HG03460 (cell line): ENCODE data around the gene SLC19A1.

ENCODE experiments used
- ATAC-seq: cut with Tn5 transposase; IDR thresholded peaks from one replicate; pipeline ENCODE4 v1.9.1; 2021; ENCODE audit not compliant: unreplicated experiment

The SLC19A1 gene

GRCh38 chr21:45545691-45546531, 3.7 kb upstream of the SLC19A1 start:
- no peak for ATAC-seq

- no peak for ATAC-seq
Measured at GRCh38 chr21:45545236-45545570, 3.0 kb upstream of the SLC19A1 start.

GRCh38 chr21:45544449-45545235, 2.4 kb upstream of the SLC19A1 start:
- no peak for ATAC-seq

DNA sequence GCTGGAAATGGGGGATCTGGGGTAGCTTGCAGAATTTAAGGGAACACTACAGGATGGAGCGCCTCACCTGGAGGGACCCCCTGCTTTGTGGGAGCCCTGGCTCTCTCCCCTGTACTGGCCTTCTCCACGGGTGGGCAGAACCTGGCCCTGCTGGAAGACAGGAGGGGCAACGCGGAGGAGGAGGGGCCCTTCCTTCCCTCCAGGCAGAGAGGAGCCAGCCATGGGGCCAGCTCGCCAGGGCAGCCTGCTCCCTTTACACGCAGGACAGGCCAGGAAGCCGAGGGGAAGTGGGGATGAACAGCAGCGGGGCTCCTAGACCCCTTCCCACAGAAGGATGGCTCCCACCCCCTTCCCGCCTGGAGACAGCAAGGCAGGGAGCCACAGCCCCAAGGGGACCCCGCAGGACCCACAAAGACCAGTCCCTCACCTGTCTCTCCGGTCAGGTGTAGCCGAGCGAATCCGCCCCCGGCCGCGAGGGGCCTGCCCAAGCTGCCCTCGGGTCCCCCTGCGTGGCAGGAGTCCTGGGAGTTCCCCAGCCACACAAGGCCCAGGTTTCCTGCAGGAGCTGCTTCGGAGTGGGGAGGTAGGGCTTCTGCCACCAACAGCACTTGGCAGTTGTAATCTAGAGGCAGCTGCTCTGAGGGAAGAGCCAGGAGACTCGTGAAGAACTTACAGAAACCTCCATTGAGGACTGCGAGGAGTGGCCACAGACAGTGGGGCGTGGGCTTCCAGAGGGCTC, 1.6 kb upstream of the SLC19A1 start:
- ATAC-seq: no peak

- ATAC-seq: no peak
Measured at GRCh38 chr21:45543371-45543709, 1.1 kb upstream of the SLC19A1 start.

DNA sequence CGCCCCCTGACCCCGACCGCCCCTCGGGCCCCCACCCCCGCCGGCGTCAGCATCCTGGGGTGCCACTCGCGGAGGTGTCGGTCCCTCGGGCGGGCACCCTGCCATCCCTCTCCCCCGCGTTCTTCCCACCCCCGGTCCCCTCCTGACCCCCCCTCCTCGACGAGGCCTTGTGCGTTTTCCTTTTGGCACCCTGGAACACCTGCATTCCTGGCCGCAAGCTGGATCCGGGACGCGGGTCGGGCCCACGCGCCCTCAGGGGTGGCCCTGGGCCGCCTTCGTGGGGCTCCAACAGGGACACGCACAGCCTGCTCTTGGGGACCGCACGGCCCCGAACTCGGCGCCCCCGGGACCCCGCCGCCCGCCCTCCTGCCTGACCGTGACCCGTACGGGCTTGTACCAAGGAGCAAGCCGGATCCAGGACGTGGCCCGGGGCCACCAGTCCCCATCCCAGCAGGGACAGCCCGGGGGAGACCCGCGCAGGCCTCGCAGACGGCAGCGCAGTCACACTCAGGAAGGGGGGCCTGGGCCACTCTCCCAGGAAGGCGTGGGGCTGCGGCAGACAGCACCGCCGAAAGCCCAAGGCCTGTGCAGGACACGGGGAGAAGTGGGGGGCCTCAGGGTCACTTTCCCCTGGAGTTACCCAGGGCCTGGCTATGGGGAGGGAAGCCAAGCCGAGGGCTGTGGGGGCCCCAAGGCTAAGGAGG, 579 bp upstream of the SLC19A1 start:
- ATAC-seq: no peak

DNA sequence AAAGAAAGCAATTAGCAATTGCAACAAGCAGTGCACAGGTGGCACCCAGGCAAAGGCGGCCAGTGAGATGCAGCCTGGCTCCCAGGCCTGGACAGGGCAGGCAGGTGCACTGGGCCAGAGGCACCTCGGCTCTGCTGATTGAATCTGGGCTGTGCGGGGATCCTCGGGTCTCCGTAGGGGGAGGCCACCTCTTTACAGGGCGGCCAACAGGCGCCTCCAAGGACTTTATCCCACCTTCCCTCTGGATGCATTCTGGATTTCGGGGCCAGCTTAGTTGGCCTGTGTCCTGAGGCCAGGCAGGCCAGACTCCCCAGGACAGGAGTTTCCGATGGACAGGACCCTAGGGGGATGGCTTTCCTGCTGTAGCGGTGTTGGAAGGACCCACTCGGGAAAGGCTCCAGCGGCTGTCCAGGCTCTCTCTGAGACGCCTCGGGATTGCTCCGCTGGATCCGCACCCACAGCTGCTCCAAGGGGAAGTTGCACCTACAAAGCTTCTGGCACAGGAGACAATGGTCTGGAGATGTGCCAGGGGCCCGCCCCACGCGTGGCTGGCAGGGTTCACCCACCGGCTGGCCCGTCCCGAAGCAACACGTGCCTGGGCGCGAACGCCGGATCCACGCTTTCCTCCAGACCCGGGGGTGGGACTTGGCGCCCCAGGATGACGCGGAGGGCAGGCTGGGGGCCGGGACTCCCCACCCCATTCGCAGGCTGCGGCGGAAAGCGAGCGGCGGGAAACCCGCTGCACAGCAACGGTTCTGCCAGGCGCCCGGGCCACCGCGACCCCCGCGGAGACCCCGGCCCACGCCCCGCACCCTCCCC, 810 bp downstream of the SLC19A1 start:
- peak; percentile 44 for ATAC-seq

- ATAC-seq: no peak
Measured at GRCh38 chr21:45540601-45540970, 1.7 kb downstream of the SLC19A1 start.

GRCh38 chr21:45539796-45540600, 2.2 kb downstream of the SLC19A1 start:
- ATAC-seq: no peak

DNA sequence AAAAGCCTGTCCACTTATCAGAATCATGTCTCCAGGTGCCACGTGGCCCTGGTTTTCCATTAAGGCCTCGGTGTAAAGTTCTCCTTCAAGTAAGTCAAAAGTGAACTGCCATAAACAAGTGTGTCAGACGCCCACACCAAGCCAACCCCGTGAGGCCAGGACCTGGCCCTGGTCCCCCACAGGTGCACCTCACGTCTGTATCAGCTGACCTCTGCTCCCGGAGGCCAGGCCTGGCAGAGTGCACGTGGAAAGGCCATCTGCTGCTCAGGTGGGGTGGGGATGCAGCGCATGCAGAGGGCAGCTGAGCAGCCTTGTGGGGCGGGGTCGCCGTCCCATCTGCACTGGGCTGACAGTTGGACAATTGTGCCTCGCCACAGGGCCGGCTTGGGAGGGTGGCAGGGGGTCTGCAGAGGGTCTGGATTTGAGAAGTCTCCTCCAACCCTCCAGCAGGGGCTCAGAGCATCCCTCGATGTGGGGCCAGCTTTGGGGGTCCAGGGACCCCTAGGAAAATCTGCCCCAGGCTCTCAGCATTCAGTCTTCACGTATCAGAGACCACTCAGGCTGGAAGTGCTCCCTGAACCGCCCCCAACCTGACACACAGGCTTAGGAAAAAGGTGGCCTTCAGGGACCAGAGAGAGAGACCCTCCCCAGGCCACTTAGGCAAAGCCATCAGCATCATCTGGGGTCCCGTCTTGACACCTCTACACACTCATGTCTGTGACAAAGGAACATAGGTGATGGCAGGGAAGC, 3.0 kb downstream of the SLC19A1 start:
- ATAC-seq: no peak

DNA sequence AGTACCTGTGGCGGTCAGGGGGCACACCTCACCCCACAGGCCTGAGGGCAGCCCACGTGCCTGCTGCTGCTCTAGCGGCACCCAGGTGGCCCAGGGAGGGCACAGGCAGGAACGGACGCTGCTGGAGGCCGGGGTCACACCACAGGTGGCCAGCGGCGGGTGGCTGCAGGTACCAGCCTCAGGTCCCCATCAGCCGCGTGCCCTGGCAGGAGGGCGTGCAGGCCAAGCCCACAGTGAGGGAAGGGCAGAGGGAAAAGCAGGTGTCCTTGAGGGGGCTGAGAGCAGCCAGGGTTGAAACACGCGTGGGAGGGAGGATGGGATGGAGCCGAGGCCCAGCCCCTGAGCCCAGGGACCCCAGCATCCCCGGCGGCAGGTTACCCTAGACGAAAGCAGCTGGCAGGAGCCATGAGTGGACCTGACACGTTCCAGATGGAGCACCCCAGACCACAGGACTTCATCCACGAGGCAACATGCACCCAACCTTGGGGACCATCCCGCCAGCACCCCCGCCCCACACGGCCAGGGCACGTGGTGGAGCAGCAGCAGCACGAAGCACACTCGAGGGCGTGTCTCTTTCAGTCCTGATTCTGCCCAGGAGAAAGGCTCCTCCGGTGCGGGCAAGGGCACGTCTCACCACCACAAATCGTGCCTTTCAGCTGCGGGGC, 3.7 kb downstream of the SLC19A1 start:
- ATAC-seq: no peak

DNA sequence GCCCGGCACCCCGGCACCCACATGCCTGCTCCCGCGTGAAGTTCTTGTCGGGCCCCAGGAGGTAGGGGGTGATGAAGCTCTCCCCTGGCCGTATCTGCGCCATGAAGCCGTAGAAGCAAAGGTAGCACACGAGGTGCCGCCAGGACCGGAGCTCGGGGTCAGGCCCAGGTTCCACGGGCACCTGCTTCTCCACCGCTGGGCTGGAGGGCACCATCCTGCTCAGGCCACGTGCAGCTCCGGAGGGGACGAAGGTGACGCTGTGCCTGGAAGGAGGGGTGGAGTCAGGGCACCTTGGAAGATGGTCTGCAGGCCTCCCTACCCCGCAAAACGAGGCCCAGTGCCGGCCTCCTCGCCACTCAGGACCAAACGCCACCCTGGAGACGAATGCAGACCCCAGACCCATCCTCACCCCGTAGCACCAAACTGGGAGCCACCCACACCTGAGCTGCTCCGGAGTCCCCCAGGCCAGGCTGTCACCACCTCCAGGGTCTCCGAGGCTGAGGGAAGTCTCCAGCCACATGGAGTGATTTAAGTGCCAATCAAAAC, 4.4 kb downstream of the SLC19A1 start:
- no peak for ATAC-seq

DNA sequence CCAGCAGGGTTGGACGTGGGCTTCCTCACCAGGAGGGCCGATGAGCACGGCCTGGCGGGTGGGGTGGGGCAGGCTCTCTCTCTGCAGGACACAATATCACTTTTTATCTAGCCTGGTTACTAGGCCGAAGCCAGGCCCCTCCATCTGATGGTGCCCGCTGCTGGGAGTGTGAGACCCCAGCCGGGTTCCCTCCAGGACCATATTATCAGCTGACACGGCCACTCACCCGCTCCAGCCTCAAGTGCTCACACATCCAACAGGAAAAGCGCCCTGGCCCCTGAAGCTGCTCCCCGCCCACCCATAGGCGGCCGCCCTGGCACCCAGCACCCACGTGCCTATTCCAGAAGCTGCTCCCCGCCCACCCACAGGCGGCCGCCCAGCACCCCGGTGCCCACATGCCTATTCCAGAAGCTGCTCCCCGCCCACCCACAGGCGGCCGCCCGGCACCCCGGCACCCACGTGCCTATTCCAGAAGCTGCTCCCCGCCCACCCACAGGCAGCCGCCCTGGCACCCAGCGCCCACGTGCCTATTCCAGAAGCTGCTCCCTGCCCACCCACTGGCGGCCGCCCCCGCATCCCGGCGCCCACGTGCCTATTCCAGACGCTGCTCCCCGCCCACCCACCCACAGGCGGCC, 5.0 kb downstream of the SLC19A1 start:
- no peak for ATAC-seq

GRCh38 chr21:45536301-45537081, 5.7 kb downstream of the SLC19A1 start:
- ATAC-seq: no peak

DNA sequence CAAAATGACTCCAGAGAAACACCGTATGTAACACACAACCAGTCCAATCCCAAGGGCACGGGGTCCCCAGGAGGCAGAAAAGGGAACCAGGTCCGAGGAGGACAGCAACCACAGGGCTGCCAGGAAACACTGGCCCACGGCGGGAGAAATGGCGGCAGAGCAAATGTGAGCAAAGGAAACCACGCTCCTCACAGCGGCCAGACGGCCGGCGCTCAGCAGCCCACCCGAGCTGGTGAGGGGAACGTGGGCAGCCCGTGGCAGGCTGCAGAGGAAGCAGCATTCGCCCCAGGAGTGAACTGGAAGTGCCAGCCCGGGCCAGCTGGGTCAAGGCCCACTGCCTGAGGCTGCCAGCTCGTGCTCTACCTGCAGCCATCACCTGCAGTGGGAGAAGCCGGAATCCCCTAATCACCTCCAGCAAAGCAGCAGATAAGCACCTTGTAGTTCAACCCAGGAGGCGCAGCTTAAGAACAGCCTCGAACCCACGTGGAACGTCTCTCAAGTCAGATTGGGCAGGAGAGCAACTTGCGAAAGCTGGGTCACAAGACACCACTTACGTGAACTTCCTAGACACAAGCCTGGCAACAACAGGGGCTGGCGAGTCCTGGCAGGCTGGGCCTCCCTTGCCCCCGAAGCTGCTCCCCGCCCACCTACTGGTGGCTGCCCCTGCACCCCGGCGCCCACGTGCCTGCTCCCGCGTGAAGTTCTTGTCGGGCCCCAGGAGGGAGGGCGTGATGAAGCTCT, 6.7 kb downstream of the SLC19A1 start:
- no peak for ATAC-seq
